NCI-H446 treated with DMSO at 0.1 percent for 48 hours (cell line): ENCODE measurements around the gene GET4.
A peak's percentile ranks its signal among the peaks of the same experiment; 100 is the strongest.
"Not testable (repeated sequence)": the region's sequence is repeated elsewhere in the genome, so short reads cannot be mapped to it uniquely, and the experiment has no call there.

Experiments used
- DNase-seq: peaks from one replicate; lab custom pipeline; 2025; lab: John Stamatoyannopoulos, UW

GET4 gene

DNA sequence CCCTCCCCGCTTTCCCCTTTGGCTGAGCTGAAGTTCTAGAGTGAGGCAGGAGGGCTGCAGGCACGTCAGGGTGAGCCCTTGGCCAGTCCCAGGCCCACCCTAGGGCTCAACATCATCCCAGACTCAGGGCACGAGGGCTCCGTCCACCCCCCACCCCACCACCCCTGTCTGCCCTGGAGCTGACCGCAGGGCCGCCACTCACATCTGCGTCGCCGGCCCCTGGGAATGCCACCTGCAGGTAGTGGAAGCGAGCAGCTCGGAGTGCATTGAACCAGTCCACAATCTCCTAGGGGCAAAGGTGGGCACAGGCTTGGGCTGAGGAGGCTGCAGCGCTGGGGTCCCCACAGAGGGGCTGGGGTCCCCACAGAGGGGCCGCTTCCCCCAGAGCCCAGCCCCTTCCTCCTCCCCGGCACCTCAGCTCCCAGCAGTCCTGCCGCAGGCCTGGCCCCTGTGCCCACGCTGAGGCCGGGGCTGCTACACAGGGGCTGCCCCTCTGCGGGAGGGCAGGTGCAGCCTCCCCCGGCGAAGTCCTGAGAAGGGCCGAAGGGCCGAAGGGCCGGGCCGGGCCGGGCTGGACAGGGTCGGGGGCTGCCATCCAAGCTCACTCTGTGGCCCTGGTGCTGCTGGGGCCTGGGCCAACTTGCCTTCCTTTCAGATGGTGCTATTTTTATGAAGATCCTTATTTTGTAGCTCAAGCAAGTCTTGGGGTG is 24.1 kb downstream of the GET4 start:
- DNase-seq, result no peak

DNA sequence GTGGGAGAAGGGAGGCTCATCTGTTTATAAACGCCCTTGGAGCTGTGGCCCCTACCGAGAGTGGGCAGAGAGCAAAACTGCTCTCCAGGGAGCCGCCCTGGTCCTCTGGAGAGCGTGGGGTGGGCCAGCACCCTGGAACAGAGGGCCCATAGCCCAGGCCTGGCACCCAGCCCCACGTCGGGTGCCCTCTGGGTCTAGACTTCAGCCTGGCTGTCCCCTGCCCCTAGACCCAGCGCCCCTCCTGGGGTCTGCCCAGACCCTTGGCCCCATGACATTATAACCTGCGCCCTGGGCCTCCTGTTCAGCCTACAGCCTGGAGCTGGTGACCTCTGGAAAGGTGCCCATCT is 24.7 kb downstream of the GET4 start:
- no peak for DNase-seq

DNA sequence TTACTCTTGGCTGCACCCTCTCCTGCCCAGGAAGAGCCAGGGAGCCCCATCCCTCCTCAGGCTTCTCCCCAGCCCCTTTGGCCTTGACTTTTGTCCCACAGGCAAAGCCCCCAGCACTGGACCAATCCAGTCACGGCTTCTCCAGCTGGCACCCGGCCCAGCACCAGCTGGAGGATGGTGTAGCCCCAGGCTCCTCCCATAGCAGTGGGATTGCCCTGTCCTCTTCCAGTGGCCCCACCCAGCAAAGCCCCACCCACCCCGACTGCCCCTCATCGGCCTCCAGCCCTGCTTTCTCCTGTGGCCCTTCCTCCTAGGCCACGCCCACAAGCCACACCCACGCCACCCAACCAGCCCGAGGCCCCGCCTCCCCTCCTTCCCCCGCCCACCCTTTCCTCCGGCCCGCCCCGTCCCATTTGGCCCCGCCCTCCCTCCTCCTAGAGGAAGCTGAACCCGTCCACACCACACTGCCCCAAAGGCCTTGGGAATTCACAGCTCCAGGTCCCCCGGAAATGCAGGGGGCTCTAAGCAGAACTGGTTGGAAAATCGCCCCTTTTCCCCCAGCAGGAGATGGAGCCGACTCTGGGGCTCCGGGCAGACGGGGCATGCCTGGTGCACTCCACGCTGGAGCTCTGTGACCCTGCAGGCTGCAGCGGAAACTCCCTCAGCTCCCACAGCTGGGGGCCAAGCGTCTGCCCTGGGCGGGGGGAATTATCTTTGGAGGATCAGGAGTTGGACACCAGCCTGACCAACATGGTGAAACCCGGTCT is 25.2 kb downstream of the GET4 start:
- DNase-seq, result peak; percentile 55

DNA sequence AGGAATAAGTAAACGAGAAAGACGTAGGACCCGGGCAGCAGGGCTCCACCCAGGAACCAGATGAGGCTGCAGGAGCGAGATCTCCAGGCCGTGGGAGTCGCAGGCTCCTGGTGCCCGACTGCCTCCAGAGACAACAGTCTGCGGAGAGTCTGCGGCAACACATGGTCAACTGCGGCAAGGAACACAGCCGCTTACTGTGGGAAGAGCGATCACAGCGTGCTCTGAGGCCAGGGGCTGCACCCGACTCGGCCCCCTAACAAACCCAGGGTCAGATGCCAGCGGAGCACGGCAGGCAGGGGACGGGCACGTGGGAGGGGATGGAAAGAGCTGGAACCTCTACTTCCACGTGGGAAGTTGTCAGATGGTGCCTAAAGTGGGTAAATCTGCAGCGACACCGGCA is 26.6 kb downstream of the GET4 start:
- DNase-seq, result no peak

DNA sequence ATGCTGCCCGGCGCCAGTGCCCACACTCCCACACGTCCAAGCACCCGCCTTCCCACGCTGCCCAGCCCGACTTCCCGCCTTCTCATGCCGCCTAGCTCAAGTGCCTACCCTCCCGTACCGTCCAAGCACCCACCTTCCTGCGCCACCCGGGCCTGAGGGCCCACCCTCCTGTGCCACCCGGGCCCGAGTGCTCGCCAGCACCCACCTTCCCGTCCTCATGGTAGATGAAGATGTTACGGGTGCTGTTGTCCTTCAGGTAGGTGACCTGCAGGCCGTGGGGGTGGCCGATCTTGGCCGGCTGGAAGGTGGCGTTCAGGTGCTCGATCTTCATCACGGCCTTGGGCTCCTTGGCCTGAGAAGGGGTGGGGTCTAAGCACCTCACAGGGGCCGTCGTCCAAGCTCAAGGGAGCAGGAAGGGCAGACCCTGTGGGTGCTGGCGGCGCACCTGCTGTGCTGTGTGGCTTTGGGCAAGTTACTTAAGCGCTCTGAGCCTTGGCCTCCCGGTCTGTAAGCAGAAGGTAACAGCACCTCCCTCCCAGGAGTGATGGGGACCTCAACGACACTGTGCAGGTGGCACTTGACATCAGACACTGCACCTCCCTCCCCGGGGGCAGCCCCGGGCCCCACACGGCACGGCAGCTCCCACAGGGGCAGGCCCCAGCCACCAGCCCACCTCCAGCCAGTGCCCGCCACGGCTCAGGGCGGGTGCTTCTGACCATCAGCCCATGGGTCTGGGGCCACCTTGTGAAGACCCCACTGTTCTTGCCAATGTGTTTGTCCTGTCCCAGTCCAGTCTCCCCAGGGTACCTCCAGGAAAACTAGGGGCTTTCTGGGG is 27.8 kb downstream of the GET4 start:
- no peak for DNase-seq

DNA sequence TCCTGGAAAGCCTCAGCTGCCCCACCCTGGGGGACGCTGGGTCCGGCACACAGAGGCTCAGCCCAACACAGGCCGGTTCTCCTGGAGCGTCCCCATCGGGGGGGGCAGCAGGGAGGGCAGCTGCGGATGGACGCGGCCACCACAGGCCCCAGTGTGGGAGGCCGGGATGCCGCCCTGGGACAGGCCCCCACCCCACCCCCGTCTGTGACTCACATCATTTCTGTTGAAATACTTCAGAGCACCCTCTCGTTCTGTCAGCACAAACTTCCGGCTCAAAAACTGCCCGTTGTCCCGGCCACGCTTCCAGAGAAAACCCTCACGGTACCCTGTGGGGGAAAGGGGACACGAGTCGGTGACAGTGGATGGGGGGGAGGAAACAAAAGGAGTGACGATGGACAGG is 28.5 kb downstream of the GET4 start:
- no peak for DNase-seq

DNA sequence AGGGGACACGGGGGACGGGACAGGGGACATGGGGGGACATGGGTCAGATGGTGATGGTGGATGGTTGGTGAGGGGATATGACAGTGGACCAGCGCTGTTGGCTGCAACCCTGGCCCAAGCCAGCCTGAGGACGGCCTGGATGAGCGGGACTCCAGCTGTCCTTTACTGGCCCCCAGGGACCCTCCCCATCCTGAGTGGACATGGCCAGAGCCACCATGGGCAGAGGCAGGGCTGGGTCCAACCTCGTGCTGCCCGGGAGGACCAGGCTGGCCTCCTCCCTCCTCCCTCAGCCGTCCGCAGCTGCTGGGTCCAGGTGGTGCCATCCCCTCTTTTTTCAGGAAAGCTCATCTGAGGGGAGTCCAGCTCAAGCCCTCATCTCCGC is 30.4 kb downstream of the GET4 start:
- no peak for DNase-seq

DNA sequence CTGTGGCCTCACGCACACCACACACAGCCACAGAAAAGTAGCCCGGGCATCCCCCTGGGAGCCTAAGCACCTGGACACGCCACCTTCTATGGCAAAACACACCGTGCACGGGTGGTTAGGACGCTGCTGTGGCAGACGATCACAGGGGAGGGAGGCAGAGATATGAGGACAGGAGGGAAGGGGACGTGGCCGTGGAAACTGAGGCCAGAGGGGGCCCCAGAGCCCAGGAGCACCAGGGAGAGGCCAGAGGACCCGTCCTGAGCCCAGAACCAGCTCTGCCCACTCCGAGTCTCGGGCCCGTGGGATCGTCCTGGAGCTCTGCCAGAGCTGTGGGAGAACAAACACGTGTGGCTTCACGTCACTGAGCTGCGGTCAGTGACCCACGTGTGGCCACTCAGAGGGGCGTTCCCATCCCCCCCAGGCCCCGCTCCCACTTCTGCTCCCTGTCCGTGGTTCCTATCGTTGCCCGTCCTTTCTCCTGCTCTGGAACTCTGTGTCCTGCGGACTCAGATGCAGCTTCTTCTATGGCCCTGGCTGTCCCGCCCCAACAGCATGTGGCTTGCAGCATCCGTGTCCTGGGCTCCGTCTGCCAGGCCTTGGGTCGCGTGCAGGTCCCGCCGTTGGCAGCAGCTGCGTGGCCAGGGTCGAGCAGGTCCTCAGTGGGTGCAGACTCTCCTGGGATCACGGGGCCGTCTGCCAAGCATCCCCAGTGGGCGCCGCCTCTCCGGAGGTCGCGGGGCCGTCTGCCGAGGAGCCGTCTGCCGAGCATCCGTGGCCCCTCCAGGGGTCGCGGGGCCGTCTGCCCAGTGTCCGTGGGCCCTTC is 31.0 kb downstream of the GET4 start:
- DNase-seq, result no peak

DNA sequence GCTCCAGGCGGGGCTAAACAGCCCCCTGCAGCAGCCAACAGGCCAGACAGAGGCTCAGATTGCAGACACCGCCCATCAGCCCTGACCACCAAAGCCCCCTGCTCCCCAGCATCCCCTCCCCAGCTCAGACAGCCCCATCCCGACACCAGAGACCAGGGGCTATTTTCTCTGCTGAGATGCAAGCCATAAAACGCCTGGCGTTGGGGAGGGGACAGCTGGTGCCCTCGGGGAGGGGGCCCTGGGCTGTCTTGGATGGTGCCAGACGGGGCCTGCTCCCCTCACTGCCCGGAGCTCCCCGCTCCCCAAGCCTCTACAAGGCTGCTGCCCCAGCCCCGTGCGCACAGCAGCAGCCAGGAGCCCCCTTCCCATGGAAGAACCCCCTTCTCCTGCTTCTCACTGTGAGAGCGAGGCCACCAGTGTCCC is 31.8 kb downstream of the GET4 start:
- DNase-seq, result no peak

DNA sequence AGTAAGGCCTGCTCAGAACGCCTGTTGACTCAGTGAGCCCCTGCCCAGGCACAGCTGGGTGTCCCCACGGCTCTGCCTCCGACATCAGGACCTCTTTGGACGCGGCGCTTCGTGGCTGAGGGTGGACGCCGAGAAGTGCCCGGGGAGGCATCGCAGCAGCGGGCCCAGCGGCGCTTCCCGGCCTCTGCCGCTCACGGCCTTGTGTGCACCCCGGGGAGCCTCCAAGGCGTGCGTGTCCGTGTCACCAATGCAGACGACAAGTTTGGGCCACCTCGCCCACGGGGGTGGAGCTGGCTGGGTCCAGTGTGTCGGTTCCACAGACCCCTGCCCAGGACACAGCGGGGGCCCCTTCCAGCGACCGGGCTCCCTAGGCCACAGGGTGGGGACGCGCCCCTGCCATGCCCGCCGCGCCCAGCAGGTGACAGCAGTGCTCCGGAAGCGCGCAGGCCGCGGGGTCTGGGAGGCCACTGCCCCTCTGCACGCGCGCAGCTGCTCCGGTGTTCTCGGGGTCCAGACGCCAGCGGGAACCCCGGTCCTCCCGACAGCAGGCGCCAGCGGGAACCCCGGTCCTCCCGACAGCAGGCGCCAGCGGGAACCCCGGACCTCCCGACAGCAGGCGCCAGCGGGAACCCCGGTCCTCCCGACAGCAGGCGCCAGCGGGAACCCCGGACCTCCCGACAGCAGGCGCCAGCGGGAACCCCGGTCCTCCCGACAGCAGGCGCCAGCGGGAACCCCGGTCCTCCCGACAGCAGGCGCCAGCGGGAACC is 32.4 kb downstream of the GET4 start:
- not testable (repeated sequence) for DNase-seq

DNA sequence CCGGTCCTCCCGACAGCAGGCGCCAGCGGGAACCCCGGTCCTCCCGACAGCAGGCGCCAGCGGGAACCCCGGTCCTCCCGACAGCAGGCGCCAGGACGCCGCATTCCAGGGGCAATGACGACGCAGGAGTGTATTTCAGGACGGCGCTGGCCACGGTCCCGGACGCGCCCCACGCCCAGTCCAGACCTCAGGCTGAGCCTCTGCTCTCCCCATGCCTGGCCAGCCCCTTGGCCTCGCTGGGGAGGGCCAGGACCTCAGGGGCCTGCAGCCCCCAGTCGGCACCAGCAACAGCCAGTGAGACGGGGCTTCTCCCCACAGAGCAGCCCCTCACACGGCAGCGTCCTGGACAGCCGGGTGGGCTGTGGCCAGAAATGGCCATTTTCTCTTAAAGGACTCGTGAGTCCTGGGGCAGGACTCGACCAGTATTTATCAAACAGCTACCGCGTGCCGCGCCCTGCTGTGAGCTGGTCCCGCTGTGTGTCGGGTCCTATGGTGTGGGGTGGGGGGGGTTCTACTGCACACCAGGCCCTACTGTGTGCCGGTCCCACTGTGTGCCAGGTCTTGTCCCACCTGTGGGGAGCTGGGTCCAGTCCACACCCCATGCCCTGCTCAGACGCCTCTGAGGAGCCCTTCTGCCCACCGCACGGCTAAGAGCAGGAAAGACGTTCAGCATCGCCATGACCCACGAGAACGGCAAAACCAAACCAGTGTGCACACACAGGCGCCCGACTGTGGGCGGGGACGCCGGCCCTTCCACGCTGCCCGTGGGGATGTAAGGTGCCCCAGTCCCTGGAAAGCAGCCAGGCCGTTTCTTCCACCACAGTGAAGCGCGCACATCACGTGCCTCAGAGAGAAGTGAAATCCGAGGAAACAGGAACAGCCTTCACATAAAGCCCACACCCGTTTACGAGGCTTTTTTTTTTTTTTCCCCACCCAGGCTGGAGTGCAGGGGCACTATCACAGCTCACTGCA is 33.3 kb downstream of the GET4 start:
- no peak for DNase-seq

DNA sequence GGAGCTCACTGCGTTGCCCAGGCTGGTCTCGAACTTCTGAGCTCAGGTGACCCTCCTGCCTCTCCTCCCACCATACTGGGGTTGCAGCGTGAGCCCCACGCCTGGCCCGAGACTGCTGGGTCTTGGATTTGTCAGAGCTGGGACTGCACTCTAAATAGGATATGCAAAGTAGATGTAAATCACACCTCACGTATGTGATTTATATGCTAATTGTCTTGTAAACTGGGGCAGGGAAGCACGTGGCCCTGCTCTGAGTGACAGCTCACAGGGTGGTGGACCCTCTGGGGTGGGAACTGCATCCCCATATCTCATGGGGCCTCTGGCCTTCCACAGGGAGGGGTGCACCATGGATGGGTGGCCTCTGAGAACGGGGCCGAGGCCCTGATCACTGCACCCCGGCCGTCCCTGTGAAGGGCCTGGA is 34.1 kb downstream of the GET4 start:
- no peak for DNase-seq

DNA sequence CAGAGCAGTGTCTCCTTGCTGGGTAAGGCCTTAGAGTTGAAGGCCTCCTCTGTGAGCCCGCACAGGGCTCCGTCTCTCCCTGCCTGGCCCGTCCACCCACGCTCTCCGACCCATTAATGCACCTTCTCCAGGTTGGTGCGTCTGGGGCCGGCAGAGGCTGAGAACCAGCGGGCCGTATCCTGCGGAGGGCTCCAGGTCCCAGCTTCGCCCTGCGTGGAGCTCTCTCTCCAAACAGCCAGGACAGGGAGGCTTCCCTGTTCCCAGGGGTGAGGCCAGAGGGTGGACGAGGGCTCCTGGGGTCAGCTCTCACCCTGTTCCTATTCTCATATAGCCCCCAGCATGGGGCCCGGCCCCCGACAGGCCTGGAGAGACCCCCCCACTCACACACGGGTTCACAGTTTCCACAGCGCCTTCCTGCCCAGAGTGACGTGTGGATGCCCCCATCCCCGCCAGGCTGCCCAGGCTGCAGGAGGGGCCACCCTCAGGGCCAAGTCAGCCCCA is 34.6 kb downstream of the GET4 start:
- DNase-seq, result no peak

DNA sequence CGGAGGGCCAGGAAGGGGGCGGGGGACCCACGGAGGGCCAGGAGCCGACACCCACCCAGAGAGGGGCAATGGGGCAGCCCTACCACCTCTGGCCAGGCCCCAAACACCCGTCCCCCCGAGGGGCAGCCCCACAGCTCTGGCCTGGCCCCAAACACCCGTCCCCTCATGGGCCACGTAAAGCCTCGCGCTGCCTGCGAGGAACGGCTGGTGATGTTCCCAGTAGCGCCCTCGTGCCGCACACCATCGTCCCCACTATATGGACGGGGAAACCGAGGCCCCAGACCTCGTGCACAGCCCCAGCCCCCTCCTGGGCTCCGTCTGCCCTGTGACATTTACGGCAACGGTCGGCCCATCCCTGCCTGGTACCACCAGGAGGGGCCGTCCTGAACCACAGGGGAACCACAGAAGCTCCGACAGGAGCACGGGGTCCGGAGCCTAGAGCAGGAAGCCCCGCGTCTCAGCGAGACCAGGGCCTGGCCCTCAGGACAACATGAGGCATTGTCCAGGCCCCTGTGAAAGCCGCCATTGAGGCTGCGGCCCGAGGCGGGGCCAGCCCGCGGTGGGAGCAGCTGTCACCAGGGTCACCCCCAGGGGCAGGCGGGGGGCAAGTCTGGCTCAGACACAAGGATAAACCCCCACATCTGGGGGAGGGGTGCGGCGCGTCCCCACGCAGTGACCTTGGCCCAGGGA is 35.6 kb downstream of the GET4 start:
- no peak for DNase-seq

DNA sequence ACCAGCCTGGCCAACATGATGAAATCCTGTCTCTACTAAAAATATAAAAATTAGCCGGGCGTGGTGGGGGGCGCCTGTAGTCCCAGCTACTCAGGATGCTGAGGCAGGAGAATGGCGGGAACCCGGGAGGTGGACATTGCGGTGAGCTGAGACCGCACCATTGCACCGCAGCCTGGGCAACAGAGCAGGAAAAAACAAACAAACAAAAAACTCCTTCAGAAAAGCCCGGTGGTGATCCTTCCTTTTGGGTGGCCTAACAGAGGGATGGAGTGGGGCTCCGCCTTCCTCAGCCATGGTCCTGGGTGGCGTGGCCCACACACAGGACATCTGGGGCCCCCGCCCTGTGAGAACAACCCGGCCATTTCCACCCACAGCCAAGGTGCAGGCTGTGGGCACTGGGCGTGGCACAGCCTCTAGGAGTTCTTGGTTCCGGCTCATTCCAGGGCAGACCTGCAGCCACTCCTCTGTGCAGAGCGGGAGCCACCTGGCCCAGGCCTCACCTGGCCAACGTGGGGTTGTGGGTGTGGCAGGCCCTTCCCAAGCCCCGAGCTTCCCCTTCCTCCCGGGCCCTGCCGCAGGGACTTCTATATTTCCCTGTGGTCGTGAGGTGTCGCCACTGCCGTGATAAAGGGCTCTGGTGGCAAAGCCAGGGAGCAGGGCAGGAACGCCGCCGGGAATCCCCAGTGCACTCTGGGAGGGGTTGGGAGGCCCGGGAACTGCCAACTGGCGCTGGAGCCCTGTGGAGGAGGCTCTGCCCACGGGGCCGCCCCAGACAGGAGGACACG is 37.6 kb downstream of the GET4 start:
- DNase-seq, result no peak

DNA sequence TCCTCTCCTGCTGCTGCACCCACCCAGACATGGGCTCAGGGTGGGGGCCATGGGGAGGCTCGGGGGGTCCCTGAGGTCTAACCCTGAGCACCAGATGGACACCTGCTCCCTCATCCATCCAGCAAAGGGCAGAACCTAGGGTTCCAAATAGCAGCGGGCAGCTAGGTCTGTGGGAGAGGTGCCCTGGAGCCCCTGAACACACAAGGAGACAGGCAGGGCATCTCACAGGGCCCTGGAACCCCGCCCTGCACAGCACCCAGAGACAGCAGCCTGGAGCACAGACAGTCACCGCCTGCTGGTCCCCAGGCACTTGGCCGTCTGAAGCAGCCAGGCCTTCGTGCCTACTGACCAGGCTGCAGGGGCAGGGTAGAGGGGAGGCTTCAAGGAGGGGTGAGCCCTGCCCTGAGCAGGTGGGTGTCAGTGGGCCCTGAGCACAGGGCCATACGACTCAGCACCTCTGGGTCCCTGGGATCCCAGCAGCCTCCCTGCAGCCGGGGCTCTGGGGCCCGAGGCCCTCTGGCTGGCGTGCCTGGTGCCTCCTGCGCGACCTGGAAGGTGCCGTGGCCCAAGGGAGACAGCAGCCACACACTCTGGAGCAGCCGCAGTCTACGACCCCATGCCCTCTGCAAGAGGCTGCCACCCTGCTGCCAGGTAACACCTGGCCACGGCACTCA is 38.3 kb downstream of the GET4 start:
- no peak for DNase-seq

DNA sequence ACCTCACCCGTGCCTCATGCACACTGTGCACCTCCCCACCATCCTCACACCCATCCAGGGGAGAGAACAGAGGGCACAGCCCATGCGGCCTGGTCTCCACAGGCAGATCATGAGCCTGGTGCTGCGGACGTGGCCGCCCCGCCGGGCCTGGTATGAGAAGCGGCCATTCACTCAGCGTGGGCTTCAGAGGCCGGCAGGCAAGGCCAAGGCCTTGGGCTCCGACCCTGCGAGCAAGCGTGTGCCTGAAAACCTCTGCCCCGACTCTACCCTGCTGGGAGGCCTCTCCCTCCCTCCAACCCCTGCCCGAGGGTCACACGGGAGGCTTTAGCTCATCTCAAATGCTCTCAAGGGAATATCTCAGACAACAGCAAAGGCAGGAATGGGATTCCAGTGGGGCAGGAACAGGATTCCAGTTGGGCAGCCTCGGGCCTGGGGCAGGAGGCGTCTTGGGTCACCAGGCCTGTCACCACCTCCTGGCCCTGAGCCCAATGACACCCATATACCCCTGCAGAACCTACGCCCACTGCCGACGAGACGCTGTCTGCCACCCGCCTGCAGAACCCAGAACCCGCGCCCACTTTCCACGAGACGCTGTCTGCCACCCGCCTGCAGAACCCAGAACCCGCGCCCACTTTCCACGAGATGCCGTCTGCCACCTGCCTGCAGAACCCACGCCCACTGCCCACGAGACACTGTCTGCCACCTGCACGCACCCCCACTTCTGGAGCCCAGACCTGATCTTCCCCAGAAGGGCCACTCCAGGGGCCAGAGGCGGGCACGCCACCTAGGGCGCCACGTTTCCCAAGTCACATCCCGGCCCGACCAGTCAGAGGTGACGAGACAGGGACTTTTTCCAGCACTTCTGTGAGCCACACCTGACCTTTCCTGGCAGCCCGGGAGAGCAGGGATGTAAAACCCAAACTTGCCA is 39.2 kb downstream of the GET4 start:
- no peak for DNase-seq
